ENCODE results near the gene ITFG1. TPM values are rescaled to one million over a fixed set of nuclear protein-coding genes. Genes with fewer than 3 reads are reported as not detected.

The ITFG1 gene
- total and polyA plus RNA-seq, 2 of the 13 experiments (the other 11 are each of a cell fraction or from before 2014, with no cell fraction given), result 74.5 to 150 TPM

DNA sequence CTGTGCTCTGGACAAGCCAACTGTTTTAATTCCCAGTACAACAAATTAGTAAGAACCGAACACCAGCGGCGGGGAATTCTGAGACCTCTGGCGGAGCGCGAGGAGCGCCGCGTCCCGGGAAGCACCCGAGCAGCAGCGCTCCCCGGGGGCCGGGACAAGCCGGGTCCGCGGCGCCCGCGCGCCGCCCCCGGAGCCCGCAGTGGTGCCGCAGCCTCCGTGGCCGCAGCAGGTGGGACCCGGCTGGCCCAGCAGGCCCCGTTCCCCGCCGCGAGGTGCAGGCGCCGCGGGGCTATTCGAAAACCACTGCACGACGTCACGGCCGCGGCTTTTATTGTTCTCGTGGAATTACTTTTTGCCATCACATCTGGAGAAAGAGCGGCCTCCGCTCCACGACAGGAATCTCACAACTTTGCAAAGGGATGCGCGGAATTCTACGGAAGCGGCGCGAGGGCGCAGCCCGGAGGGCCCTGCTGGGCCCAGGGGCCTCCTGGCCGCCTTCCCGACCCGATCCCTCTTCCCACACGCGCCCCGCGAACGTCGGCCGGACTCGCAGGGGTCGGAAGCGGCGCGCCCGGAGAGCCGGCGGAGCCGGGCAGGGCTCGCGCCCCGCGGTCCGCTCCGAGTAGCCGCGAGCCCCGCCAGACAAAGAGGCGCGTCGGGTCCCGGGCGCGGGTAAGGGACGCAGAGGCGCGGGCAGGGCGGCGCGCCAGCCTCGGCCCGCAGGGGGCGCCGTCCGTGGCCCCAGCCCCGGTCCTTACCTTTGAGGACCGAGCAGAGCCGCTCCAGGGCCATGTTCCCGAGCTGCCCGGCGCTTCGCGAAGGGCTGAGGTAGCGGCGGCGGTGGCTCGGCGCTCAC lies 317.8 kb downstream of the ITFG1 start (continued):
- TF ChIP-seq EP300 (IDR thresholded peaks at IDR 0.05; ENCODE audit: low read depth in 2 of 2, low read length in 2 of 2) (0 out of 4 replicates have a peak, but pooled peaks of 1 of the 2 experiments have one; percentile 11), EP300 (CRISPR knock-in tag; IDR thresholded peaks at IDR 0.05; ENCODE audit: borderline replicate concordance) (no peak), PPARG (CRISPR knock-in tag; conservative IDR thresholded peaks at IDR 0.05) (no peak), HDAC6 (IDR thresholded peaks at IDR 0.05; ENCODE audit: low read depth, low read length) (no peak), ZNF510 (CRISPR knock-in tag; IDR thresholded peaks at IDR 0.05; ENCODE audit: low read depth) (no peak; the same call in 1 of the 2 replicates), ZNF619 (CRISPR knock-in tag; IDR thresholded peaks at IDR 0.05) (0 out of 2 replicates have a peak, but pooled peaks have one; percentile 43), ZFP36 (IDR thresholded peaks at IDR 0.05; ENCODE audit: borderline replicate concordance, low read depth, low read length, partially characterized antibody) (no peak), ZNF598 (CRISPR knock-in tag; IDR thresholded peaks at IDR 0.05; ENCODE audit: borderline replicate concordance) (no peak), STAT5B (CRISPR knock-in tag; IDR thresholded peaks at IDR 0.05) (no peak), NFIC (IDR thresholded peaks at IDR 0.05; ENCODE audit: low read length) (no peak), U2AF1 (optimal IDR thresholded peaks at IDR 0.05; ENCODE audit: low read depth, low read length) (no peak), GTF3A (CRISPR knock-in tag; conservative IDR thresholded peaks at IDR 0.05) (no peak), YY1 (IDR thresholded peaks at IDR 0.05; ENCODE audit: insufficient read depth, insufficient replicate concordance, low read depth, low read length) (peak; percentile 81), TEAD3 (CRISPR knock-in tag; optimal IDR thresholded peaks at IDR 0.05; ENCODE audit: borderline replicate concordance) (no peak), GATAD1 (CRISPR knock-in tag; IDR thresholded peaks at IDR 0.05) (no peak; the same call in 1 of the 2 replicates), ZNF883 (CRISPR knock-in tag; IDR thresholded peaks at IDR 0.05; ENCODE audit: not compliant biosample characterization) (no peak), CC2D1A (CRISPR knock-in tag; IDR thresholded peaks at IDR 0.05) (no peak), HIVEP1 (CRISPR knock-in tag; IDR thresholded peaks at IDR 0.05) (no peak), DPF2 (CRISPR knock-in tag; IDR thresholded peaks at IDR 0.05; ENCODE audit: borderline replicate concordance, low read depth) (no peak), RELA (CRISPR knock-in tag; IDR thresholded peaks at IDR 0.05) (no peak), JUND (CRISPR knock-in tag; IDR thresholded peaks at IDR 0.05) (no peak), TAF1 (CRISPR knock-in tag; IDR thresholded peaks at IDR 0.05) (no peak), MTA3 (CRISPR knock-in tag; IDR thresholded peaks at IDR 0.05) (no peak), SALL2 (CRISPR knock-in tag; IDR thresholded peaks at IDR 0.05) (0 out of 2 replicates have a peak, but pooled peaks have one; percentile 63)
- TF ChIP-seq, protein P1, sequence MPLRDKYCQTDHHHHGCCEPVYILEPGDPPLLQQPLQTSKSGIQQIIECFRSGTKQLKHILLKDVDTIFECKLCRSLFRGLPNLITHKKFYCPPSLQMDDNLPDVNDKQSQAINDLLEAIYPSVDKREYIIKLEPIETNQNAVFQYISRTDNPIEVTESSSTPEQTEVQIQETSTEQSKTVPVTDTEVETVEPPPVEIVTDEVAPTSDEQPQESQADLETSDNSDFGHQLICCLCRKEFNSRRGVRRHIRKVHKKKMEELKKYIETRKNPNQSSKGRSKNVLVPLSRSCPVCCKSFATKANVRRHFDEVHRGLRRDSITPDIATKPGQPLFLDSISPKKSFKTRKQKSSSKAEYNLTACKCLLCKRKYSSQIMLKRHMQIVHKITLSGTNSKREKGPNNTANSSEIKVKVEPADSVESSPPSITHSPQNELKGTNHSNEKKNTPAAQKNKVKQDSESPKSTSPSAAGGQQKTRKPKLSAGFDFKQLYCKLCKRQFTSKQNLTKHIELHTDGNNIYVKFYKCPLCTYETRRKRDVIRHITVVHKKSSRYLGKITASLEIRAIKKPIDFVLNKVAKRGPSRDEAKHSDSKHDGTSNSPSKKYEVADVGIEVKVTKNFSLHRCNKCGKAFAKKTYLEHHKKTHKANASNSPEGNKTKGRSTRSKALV (CRISPR knock-in tag; IDR thresholded peaks at IDR 0.05), result peak; percentile 95
- TF ChIP-seq, protein P2, sequence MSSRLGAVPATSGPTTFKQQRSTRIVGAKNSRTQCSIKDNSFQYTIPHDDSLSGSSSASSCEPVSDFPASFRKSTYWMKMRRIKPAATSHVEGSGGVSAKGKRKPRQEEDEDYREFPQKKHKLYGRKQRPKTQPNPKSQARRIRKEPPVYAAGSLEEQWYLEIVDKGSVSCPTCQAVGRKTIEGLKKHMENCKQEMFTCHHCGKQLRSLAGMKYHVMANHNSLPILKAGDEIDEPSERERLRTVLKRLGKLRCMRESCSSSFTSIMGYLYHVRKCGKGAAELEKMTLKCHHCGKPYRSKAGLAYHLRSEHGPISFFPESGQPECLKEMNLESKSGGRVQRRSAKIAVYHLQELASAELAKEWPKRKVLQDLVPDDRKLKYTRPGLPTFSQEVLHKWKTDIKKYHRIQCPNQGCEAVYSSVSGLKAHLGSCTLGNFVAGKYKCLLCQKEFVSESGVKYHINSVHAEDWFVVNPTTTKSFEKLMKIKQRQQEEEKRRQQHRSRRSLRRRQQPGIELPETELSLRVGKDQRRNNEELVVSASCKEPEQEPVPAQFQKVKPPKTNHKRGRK (CRISPR knock-in tag; IDR thresholded peaks at IDR 0.05), result no peak
- TF ChIP-seq, protein P3, sequence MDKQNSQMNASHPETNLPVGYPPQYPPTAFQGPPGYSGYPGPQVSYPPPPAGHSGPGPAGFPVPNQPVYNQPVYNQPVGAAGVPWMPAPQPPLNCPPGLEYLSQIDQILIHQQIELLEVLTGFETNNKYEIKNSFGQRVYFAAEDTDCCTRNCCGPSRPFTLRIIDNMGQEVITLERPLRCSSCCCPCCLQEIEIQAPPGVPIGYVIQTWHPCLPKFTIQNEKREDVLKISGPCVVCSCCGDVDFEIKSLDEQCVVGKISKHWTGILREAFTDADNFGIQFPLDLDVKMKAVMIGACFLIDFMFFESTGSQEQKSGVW (CRISPR knock-in tag; IDR thresholded peaks at IDR 0.05; ENCODE audit: borderline replicate concordance), result no peak

All from HepG2 (cell line).